ENCODE results near the gene PIK3R5.
"Not testable (repeated sequence)": the region's sequence is repeated elsewhere in the genome, so short reads cannot be mapped to it uniquely, and the experiment has no call there.

PIK3R5 gene

GRCh38 chr17:8872705-8873435, 92.6 kb downstream of the PIK3R5 start:
- no peak for DNase-seq

GRCh38 chr17:8872036-8872704, 93.3 kb downstream of the PIK3R5 start:
- no peak for DNase-seq

- no peak for DNase-seq
Observed at GRCh38 chr17:8871081-8871581, 94.4 kb downstream of the PIK3R5 start.

- DNase-seq: no peak
Observed at GRCh38 chr17:8870406-8871040, 95.0 kb downstream of the PIK3R5 start.

- no peak for DNase-seq
Observed at GRCh38 chr17:8869114-8869815, 96.2 kb downstream of the PIK3R5 start.

- DNase-seq: no peak
Observed at GRCh38 chr17:8868529-8868951, 97.0 kb downstream of the PIK3R5 start.

- DNase-seq: no peak
Observed at GRCh38 chr17:8868092-8868491, 97.4 kb downstream of the PIK3R5 start.

GRCh38 chr17:8867361-8867981, 98.0 kb downstream of the PIK3R5 start, which contains the start of gene PIK3R6:
PIK3R6 (minus strand) TSS chr17:8867674; CDS start chr17:8849794, 17,880 bp downstream.
- peak in 1 of 2 experiments; percentile 15 for DNase-seq

GRCh38 chr17:8865811-8866210, 99.7 kb downstream of the PIK3R5 start:
- no peak for DNase-seq

GRCh38 chr17:8865385-8865784, 100.1 kb downstream of the PIK3R5 start:
- no peak for DNase-seq

GRCh38 chr17:8862213-8863056, 103.1 kb downstream of the PIK3R5 start:
- DNase-seq: no peak

GRCh38 chr17:8861495-8862181, 103.9 kb downstream of the PIK3R5 start:
- no peak for DNase-seq

- DNase-seq: no peak
Observed at GRCh38 chr17:8859804-8860430, 105.6 kb downstream of the PIK3R5 start.

GRCh38 chr17:8859027-8859803, 106.3 kb downstream of the PIK3R5 start:
- DNase-seq: peak in 1 of 2 experiments; percentile 41

- DNase-seq: peak in 1 of 2 experiments; percentile 8
Observed at GRCh38 chr17:8857919-8858318, 107.6 kb downstream of the PIK3R5 start.

GRCh38 chr17:8856869-8857575, 108.5 kb downstream of the PIK3R5 start:
- DNase-seq: no peak

- DNase-seq: not testable (repeated sequence)
Observed at GRCh38 chr17:8856205-8856603, 109.3 kb downstream of the PIK3R5 start.

GRCh38 chr17:8855477-8856204, 109.9 kb downstream of the PIK3R5 start:
- no peak for DNase-seq
